ENCODE results near the gene PKN3. TPM values are rescaled to one million over a fixed set of nuclear protein-coding genes. Genes with fewer than 3 reads are reported as not detected.

Gene PKN3
- 6.1 TPM for total RNA-seq

GRCh38 chr9:128702445-128702948 is at the start of gene PKN3:
PKN3 (plus strand) TSS chr9:128702503; CDS start chr9:128702916, 413 bp downstream.

GRCh38 chr9:128656416-128657343 is 45.6 kb upstream of the PKN3 start, which contains the start of gene DYNC2I2:
DYNC2I2 (minus strand) TSS chr9:128656847; CDS start chr9:128656726, 121 bp downstream.

DNA sequence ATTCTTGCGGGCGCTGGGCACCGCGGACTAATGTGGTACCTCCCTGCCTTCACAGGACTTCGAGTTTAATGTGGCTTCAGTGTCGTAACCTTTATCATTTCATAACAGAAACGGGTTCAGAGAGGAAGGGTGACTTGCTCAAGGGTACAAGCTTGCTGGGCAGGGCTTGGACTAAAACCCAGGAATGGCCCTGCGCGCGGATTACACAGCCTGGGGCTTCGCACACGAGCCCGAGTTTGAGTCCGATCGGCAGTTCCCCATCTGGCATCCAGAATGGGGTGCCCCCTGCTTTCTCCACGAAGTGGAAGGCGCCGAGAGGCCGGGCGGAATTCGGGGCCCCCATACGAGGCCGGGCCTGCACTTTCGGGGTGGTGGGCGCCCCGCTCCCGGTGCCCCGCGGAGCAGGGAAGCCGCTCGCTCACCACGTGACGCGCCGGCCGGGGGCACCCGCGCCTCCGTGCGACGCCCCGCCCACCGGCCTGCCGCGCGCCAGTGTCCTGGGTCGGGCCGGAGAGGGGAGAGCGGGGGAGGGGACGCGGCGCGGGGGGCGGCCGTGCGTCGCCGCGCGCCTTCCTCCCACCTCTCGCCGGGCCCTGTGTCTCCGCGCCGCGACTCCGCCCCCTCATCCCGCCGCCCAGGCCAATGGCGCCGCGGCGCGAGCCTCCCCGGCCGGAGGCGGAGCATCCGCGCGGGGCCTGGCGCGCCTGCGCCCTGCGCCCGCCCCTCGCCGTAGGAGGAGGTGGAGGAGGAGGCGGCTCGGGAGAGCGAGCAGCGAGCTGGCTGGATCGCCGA is 13.6 kb upstream of the PKN3 start, which contains the start of gene SET:
SET (plus strand) TSS at position 722 of the 792 bp plus-strand sequence. CDS start 361 bp downstream, outside the sequence.

GRCh38 chr9:128723866-128724743 is 21.8 kb downstream of the PKN3 start, which contains the start of gene ZDHHC12:
ZDHHC12 (minus strand) TSS chr9:128724127; CDS start chr9:128724093, 34 bp downstream.

Small RNA genes within 50 kb of the gene (small RNA-seq; reads per million reads assigned to genes)
- gene RF00017 (ENCODE audit: low replicate concordance) (not detected), gene RN7SL560P (ENCODE audit: low replicate concordance) (not detected)

Other genes starting within 250 kb of the PKN3 start
- 25.3 TPM for gene ODF2, start 246.5 kb upstream of the PKN3 start, total RNA-seq
- gene GLE1, start 197.8 kb upstream of the PKN3 start, total RNA-seq: 17.7 TPM
- gene SPTAN1, start 149.9 kb upstream of the PKN3 start, total RNA-seq: 573 TPM
- gene DYNC2I2, start 45.7 kb upstream of the PKN3 start, total RNA-seq: 73.6 TPM
- 203 TPM for gene SET, start 13.3 kb upstream of the PKN3 start, total RNA-seq
- gene ZDHHC12, start 21.6 kb downstream of the PKN3 start, total RNA-seq: 44.6 TPM
- gene ZER1, start 69.4 kb downstream of the PKN3 start, total RNA-seq: 49.2 TPM
- 18.7 TPM for gene TBC1D13, start 84.8 kb downstream of the PKN3 start, total RNA-seq
- gene ENDOG, start 116.0 kb downstream of the PKN3 start, total RNA-seq: 20.0 TPM
- 28.6 TPM for gene SPOUT1, start 127.3 kb downstream of the PKN3 start, total RNA-seq
- gene KYAT1, start 179.4 kb downstream of the PKN3 start, total RNA-seq: 14.1 TPM
- 28.1 TPM for gene LRRC8A, start 179.6 kb downstream of the PKN3 start, total RNA-seq
- 41.6 TPM for gene PHYHD1, start 218.5 kb downstream of the PKN3 start, total RNA-seq
- 12.2 TPM for gene DOLK, start 245.1 kb downstream of the PKN3 start, total RNA-seq
- 48.5 TPM for gene NUP188, start 245.2 kb downstream of the PKN3 start, total RNA-seq